Suppressor macrophage treated with lipopolysaccharide for 4 hours (primary cell): ENCODE data around the gene GP5.
A peak's percentile ranks its signal among the peaks of the same experiment; 100 is the strongest.

Experiments used
- DNase-seq: peaks from one replicate; pipeline ENCODE4 v3.0.0-alpha.2; 2020

GP5 gene

DNA sequence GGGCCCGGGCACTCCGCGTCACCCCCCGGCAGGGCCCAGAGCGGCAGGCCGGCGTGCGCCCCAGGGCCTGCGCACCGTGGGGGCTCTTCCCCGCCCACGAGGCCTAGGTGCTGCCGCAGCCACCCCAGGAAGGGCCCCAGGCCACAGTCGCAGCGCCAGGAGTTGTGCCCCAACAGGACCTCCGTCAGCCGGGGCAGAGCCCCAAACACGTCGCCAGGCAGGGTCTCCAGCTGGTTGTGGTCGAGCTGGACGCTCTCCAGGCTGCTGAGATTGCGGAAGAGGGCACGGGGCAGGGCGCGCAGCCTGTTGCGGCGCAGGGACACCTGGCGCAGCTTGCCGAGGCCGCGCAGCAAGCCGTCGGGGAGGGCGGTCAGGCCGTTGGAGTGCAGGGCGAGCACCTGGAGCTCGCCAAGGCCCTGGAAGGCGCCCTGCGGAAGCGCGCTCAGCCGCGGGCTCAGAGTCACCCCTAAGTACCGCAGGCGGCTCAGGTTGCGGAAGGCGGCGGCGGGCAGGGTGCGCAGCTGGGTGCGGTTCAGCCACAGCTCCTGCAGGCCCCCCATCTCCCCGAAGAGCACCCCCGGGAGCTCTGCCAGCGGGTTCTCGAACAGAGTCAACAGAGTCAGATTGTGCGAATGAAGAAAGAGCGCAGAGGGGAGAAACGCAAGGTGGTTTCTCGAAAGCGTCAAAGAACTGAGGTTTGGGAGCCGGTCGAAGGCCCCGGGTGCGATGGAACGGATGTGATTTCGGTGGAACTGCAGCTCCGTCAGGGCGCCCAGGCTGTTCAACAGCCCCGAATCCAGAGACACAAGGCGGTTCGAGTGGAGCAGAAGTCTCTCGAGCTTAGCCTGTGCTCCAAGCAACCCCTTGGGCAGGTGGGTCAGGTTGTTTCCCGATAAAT is 2.0 kb downstream of the GP5 start:
- DNase-seq: no peak

DNA sequence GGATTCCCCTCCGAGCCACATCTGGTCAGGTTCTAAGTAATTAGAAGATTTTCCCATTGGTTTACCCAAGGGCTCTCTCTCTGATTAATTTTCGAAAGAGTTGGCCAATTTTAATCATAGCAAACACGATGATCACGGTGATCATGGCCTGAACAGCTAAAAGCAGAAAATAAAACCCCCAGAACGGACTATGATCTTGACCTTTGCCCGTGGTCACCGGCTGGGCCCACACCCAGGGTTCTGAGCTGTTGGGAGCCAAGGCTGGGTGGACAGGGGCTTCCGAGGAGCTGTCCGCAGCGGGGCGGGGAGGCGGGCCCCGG is 2.6 kb downstream of the GP5 start:
- no peak for DNase-seq

GRCh38 chr3:194395778-194396538 is 3.1 kb downstream of the GP5 start:
- DNase-seq: peak; percentile 33

- DNase-seq: no peak
These were observed 3.9 kb downstream of the GP5 start for GRCh38 chr3:194395212-194395611.

DNA sequence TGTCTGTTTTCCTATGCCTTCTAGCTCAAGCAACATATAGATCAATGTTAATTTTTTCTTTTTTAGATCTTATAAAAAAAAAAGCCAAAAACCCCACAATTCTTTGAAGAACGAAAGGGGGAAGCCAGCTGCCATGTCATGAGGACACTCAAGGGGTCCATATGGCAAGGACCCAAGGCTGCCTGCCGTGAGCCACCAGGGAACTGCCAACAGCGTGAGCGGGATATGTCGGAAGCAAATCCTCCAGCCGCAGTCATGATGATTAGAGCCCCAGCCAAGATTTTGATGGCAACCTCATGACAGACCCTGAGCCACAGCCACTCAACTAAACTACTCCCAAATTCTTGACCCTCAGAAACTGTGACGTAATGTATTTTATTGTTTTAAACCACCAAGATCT is 6.5 kb downstream of the GP5 start:
- DNase-seq: no peak

DNA sequence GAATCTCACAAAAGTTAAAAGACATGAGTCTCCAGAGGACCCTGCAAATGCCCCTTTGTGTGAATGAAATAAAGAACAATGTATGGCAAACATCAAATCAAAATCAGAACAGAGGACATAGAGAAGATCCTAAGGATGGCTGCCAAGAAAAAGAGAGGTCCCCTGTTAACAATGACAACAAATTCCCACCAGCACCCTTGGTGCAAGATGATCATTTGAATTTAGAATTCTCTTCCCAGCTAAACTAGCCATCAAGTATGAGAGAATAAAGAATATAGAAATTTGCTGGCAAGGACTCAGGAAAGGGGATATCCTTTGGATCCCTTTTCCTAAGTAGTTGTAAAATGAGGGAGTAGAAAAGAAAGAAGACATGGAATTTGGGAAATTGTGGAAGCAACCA is 8.2 kb downstream of the GP5 start:
- DNase-seq: no peak

DNA sequence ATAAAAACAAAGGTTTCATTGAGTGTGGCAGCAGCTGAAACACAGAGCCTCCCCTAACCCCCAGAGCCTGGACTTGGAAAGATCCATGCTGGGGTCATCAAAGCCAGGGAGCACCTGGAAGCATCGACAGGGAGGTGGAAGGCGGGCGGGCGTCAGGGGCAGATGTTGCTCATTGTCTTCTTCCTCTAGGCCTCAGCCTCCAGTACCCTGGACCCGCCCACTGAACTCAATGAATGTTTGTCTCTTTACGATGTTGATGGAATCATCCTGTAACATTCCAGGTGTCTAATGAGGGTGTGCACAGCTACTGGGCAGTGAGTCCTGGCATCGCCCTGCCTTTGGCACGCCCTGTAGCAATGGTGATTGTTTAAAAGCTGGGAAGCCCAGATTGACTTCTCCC is 9.8 kb downstream of the GP5 start:
- no peak for DNase-seq

GRCh38 chr3:194387926-194388418 is 11.1 kb downstream of the GP5 start:
- DNase-seq: no peak

DNA sequence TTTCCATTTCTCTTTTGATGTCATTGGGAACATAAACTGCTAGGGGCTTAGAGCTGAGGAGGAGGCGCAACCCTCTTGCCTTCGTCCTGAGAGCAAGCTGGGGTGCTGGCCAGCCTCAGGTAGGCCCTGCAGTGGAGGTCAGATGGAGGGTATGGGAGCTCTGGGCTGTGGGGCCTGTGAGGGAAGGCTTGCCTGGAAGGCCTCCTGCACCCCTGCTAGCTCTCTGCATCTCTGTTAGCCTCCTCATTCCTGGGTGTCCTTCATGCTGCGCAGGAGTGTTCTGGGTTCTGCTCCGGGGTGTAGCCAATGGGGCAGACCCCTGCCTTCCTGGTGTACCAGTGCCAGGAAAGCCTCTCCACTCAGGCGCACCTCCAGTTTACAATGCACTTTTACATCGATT is 11.8 kb downstream of the GP5 start:
- no peak for DNase-seq

DNA sequence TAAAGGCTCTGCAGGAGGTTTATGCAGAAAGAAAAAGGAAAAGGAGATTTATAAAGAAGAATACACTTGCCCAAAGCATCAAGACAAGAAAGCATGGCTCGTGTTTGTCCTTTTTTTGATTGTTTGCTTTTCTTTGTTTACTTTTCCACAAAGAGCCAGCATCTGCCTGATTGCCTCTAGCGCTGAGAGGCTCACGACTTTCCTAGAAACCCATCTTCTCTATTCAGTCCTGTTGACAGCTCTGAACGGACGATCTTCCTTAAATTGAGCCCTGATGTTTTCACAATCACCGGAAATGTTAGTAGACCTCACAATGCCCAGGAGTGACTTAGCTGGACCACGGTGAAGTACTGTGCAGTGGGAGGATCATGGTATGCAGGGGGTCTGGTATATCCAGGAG is 12.4 kb downstream of the GP5 start:
- no peak for DNase-seq

DNA sequence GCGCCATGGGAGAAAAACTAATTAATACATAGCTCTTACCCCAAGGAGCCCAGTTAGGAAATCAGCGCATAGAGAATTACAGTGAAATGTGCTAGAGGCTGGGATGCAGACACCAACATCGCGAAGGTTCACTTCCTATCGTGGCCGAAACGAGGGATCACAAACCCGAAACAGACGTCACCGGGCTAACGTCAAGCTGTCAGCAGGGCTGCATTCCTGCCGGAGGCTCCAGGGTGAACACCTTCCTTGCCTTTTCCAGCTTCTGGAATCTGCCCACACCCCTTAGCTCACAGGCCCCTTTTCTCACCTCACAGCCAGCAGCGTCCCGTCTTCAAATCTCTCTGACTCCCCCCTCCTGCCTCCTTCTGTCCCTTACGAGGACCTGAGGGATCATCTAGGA is 13.0 kb downstream of the GP5 start:
- DNase-seq: no peak

DNA sequence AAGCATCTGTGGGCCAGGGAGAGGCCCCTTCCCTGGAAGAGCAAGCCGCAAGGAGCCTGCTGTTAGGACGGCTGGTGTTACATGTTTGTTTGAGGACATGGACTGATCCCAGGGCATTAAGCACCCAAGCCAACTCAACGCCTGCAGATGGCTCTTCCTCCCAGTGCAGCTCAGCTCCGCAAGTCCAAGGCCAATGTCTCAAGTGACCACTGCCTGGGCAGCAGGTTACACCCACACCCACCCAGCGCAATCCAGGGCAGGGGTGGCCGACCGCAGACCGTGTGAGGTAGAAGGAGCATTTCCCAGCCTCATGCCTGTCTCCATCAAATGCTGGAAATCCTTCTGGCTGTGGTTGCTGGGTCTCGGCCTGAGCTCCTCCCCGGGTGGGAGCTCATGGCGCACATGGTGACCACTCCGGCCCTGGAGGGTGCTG is 14.5 kb downstream of the GP5 start:
- DNase-seq: no peak

DNA sequence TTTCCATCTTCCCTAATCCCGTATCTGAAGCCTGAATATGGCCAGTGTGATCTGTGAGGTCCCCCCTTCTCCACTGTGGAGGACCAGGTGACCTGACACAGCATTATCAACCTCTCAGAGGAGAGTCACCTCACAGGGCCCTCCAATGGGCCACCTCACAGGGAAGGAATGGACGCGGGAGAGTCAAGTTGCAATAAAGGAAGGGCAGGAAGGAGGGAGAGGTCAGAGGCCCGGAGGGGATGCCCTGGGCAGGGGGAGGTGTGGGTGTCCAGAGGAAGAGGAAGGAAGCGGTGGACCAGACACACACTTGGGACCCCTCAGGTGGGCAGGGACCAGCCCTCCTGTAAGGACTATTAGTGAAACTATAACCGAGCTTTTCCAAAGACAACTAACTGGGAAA is 14.9 kb downstream of the GP5 start:
- no peak for DNase-seq

DNA sequence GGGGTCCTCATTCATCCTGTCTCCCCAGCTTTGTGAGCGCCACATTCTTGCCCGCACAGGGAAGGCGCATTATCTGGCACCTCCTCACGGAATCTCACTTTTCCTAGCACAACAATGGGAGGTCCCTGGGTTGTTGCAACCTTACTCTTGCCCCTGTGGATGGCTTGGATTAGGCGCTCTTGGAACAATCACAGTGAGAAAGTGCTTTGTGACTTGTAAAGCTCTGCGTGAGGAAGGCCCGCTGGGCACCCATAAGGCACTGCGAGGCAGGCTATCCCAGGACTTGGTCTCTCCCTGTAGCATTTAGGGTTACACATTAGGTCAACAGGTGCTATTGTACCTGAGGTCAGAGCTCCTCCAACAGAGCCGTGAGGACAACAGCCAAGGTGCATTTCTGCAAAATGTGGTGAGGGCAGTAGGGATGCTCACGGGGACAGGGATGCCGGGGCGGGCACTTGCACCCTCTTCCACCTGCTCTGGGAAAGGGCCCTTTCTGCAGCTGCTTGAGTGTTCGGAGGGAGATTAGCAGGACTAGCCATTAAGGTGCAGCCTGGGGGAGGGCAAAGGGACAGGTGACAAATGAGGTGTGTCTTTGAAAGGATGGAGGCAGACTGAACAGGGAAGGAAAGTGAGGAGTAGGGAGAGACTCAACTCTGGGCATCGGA is 15.7 kb downstream of the GP5 start:
- DNase-seq: no peak

DNA sequence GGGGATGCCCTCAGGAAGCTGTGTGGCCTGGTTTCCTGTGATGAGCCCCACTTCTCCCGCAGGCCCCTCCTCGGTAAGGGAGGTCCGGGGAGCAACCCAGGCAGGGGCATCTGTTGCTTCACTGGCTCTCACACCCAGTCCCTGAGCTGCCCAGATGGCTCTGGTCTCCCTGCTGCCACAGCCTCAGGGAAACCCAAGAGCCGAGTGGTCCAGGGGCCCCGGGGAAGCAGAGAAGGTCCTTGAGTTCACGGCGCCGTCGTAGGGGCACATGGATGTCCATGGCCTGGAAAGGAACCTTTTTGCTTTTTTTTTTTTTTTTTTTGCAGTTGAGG is 16.2 kb downstream of the GP5 start:
- DNase-seq: no peak

DNA sequence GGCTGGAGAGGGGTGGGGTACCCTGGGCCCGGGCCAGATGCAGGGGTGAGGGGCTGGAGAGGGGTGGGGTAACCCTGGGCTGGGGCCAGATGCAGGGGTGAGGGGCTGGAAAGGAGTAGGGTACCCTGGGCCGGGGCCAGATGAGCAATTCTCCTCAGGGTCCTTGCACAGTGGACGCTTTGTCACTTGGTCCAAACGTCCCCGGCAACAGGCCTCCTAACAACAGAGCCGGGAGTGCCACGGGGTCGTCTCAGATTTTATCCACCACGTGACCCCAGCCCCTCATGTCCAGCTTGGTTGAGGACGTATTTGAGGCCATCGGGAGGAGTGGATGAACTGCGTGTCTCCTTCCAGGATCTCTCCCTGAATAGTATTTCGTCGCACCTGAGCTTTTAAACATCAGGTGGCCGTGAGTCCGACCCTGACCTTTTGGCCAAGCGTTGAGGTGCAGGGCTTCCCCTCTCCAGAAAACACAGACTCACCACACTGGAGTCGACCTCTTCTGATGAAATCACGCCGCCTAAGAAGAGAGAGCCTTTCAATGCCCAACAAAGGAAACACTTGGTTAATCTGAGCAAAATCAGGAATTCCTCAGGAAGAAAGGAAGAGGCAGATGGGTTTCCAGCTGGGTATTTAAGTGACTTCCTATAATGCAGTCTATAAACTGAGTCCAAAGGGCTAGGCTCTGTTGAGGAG is 16.7 kb downstream of the GP5 start:
- DNase-seq: no peak

DNA sequence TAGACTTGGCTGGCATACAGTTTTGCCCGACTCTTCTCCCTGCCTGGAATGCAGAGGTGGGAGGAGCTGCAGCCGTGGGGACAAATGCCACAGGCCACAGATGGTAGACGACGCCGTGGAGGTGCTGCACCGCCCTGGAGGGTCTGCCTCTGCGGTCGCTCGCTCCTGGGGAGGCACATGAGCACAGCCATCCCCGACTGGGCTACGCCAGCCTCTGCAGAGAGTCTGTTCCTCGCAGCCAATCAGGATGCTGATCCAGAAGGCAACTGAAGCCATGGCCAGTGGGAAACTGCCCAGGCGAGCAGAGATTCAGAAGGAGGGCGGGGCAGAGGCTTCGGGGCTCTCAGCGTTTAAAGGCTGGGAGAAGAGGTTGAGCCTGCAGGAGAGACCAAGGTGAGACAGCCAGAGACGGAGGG is 17.6 kb downstream of the GP5 start:
- no peak for DNase-seq

GRCh38 chr3:194380326-194380725 is 18.7 kb downstream of the GP5 start:
- DNase-seq: no peak

GRCh38 chr3:194379651-194380050 is 19.4 kb downstream of the GP5 start:
- no peak for DNase-seq

DNA sequence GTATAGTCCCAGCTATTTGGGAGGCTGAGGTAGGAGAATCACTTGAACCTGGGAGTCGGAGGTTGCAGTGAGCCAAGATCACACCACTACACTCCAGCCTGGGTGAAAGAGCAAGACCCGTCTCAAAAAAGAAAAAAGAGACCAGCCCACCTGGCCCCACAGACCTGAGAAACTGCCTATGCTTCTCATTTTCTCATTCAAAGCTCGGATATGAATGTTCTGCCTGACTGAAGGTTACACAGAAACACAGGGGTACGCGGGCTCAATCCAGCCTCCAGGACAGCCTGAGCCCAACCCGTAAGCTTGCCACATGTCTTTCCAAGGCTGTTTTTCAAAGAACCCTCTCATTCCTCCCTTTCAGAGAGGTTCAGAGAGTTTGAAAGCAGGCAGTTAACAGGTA is 19.8 kb downstream of the GP5 start:
- DNase-seq: no peak

DNA sequence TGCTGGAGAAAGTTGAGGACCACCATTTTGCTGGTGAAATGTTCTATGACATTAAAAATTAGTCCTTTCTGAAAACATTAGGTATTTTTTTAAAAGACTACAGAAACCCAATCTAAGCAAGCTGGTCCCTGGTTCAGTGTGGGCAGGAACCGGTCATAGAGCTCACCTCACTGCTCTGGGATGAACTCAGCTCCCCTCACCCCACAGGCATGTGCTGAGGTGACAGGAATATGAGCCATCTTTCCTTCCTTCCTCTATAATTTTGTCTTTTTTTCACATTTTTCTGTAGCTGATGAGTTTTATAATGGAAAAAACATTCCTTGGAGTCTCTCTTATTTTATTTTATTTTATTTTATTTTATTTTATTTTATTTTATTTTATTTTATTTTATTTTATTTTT is 21.4 kb downstream of the GP5 start:
- DNase-seq: no peak

GRCh38 chr3:194376241-194376560 is 22.9 kb downstream of the GP5 start:
- no peak for DNase-seq

GRCh38 chr3:194375473-194376240 is 23.4 kb downstream of the GP5 start:
- DNase-seq: peak; percentile 44
